SKM-1 (cell line): Measurements from ENCODE around the gene TMEM252.

ENCODE experiments used
- DNase-seq: peaks from one replicate; lab custom pipeline; 2025; ENCODE audit not compliant: unreplicated experiment; lab: John Stamatoyannopoulos, UW

Gene TMEM252

GRCh38 chr9:68540712-68541535 lies at the start of gene TMEM252:
Gene TMEM252 (minus strand): TSS chr9:68540883. CDS start chr9:68540814, 69 bp downstream.
- no peak for DNase-seq

- no peak for DNase-seq
Observed at GRCh38 chr9:68585034-68585761, 44.5 kb upstream of the TMEM252 start.

GRCh38 chr9:68584189-68585033 lies 43.7 kb upstream of the TMEM252 start:
- no peak for DNase-seq

- DNase-seq, result no peak
Observed at GRCh38 chr9:68581696-68582095, 41.0 kb upstream of the TMEM252 start.

GRCh38 chr9:68577774-68578591 lies 37.3 kb upstream of the TMEM252 start:
- DNase-seq, result no peak

GRCh38 chr9:68575817-68576216 lies 35.1 kb upstream of the TMEM252 start:
- DNase-seq, result no peak

- DNase-seq, result no peak
Observed at GRCh38 chr9:68574150-68574549, 33.5 kb upstream of the TMEM252 start.

- DNase-seq, result no peak
Observed at GRCh38 chr9:68567565-68567964, 26.9 kb upstream of the TMEM252 start.

- no peak for DNase-seq
Observed at GRCh38 chr9:68562461-68562860, 21.8 kb upstream of the TMEM252 start.

GRCh38 chr9:68560071-68560844 lies 19.6 kb upstream of the TMEM252 start:
- peak; percentile 29 for DNase-seq

GRCh38 chr9:68558545-68558944 lies 17.9 kb upstream of the TMEM252 start:
- DNase-seq, result no peak

- no peak for DNase-seq
Observed at GRCh38 chr9:68555437-68556150, 14.9 kb upstream of the TMEM252 start.

- DNase-seq, result no peak
Observed at GRCh38 chr9:68552700-68553476, 12.2 kb upstream of the TMEM252 start.

- DNase-seq, result no peak
Observed at GRCh38 chr9:68551191-68551590, 10.5 kb upstream of the TMEM252 start.

GRCh38 chr9:68548241-68548640 lies 7.6 kb upstream of the TMEM252 start:
- DNase-seq, result no peak

- DNase-seq, result no peak
Observed at GRCh38 chr9:68547417-68547816, 6.7 kb upstream of the TMEM252 start.

- DNase-seq, result peak; percentile 37
Observed at GRCh38 chr9:68546596-68547390, 6.1 kb upstream of the TMEM252 start.
